Activated CD4-positive, alpha-beta memory T cell treated with anti-CD3 and anti-CD28 coated beads for 36 hours (primary cell): ENCODE measurements around the gene CEP112. TPM values are rescaled to one million over a fixed set of nuclear protein-coding genes. Genes with fewer than 3 reads are reported as not detected.

Experiments used
- CTCF ChIA-PET: fragments of 350-600 bp; sonication (Branson Sonifier 250); formaldehyde crosslinking; loops from one replicate; lab custom pipeline; 2021; ENCODE audit warnings: antibody characterized with exemption, inconsistent platforms; lab: Charles Lee
- POLR2A ChIA-PET: fragments of 350-600 bp; sonication (Branson Sonifier 250); formaldehyde crosslinking; loops from one replicate; lab custom pipeline; 2021; ENCODE audit warnings: antibody characterized with exemption; lab: Charles Lee
- DNase-seq: peaks from one replicate; pipeline ENCODE4 v3.0.0-alpha.2; 2020
- H3K27ac Mint-ChIP-seq: one replicate; pipeline ENCODE4 v1.8.0; 2021; ENCODE audit warnings: mixed read lengths
- H3K27me3 Mint-ChIP-seq: one replicate; pipeline ENCODE4 v1.8.0; 2021; ENCODE audit warnings: mixed read lengths
- H3K36me3 Mint-ChIP-seq: one replicate; pipeline ENCODE4 v1.8.0; 2021; ENCODE audit warnings: mixed read lengths
- H3K4me1 Mint-ChIP-seq: one replicate; pipeline ENCODE4 v1.8.0; 2021; ENCODE audit warnings: low read depth, mixed read lengths
- H3K4me3 Mint-ChIP-seq: one replicate; pipeline ENCODE4 v1.8.0; 2021; ENCODE audit warnings: mild to moderate bottlenecking, mixed read lengths
- H3K9me3 Mint-ChIP-seq: one replicate; pipeline ENCODE4 v1.8.0; 2021; ENCODE audit warnings: mixed read lengths
- intact Hi-C: fragments of 100-400 bp; cut with micrococcal nuclease; formaldehyde crosslinking; loops from one replicate; pipeline ENCODE4 v1.15.1; 2023
- total RNA-seq, 2 experiments: library from RNA; stranded (reverse); gene quantifications; one replicate each; pipeline ENCODE4 v1.2.3, GENCODE V29; 2021

The CEP112 gene
- total RNA-seq, 2 experiments from 2014 or later = 3.3 to 3.7 TPM

DNA sequence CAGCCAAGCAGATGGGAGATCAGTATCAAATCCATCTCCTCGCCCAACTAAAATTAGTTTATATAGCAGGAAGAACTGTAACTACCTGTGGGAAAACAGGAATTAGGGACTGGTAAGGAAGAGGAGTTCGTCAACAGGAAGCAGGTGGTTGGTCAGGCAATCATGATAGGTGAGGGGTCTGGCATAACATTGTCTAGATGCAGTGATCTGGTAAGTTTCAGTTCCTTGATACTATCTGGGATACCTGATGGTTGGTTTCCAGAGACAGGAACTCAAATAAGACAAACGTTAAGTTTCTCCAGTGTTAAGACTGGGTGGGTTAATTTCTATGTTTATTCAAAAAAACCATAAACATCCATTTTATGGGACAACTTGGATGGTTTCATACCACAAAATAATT is 53.8 kb downstream of the CEP112 start:
- no peak overlapping the region for H3K4me3 Mint-ChIP-seq
- peaks cover 7% of the 10 kb centered on the region for H3K36me3 Mint-ChIP-seq
- ChIA-PET POLR2A (no interaction called here), CTCF (no interaction called here)
- peaks cover 3% of the 10 kb centered on the region for H3K4me1 Mint-ChIP-seq
- peaks cover 2% of the 10 kb centered on the region for H3K27me3 Mint-ChIP-seq
- intact Hi-C loops = no loop called here
- peaks cover 15% of the 10 kb centered on the region for H3K9me3 Mint-ChIP-seq
- no peak overlapping the region for H3K27ac Mint-ChIP-seq
- no peak for DNase-seq

DNA sequence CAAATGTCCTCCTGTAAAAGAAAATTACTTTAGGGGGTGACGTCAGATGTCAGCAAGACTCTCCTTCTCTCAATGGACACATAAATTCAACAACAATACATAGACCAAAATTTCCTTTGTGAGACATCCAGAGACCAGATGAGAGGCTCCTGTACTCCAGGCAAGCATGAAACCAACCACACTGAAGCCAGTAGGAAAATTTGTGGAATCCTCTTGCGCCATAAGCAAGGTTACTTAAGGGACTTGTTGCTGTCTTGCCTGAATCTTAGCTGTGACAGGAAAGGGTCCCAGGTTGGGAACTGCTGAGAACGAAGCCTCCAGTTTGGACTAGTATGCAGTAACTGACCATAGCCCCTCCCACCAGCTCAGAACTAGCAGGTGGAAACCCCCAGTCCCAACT is 56.0 kb downstream of the CEP112 start:
- H3K9me3 Mint-ChIP-seq = peaks cover 15% of the 10 kb centered on the region
- peaks cover 3% of the 10 kb centered on the region for H3K4me1 Mint-ChIP-seq
- no peak overlapping the region for H3K27ac Mint-ChIP-seq
- ChIA-PET POLR2A (no interaction called here), CTCF (no interaction called here)
- DNase-seq = no peak
- no peak overlapping the region for H3K4me3 Mint-ChIP-seq
- H3K27me3 Mint-ChIP-seq = no peaks in the 10 kb centered on the region
- intact Hi-C loops = no loop called here
- H3K36me3 Mint-ChIP-seq = peaks cover 7% of the 10 kb centered on the region

DNA sequence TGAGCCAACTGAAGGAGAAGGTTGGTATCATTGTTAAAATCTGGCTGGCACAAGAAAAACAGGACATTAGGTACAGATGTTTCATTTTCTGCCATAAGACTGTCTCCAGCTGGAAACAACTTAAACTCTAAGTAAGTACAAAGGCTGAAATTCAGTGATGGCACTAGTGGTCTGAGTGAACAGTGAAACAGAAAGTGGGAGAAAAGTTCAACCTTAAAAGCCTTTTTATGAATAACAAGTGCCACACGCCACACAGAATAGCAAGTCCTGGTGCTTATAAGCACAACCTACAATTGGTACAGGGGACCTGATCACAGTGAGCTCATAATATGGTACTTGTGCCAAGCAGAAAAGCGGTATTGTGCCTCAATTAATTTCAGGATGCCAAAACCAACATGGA is 56.7 kb downstream of the CEP112 start:
- DNase-seq = no peak
- Mint-ChIP-seq H3K27ac (no peak overlapping the region), H3K4me3 (no peak overlapping the region), H3K27me3 (no peaks in the 10 kb centered on the region), H3K36me3 (peaks cover 7% of the 10 kb centered on the region), H3K4me1 (peaks cover 3% of the 10 kb centered on the region), H3K9me3 (peaks cover 15% of the 10 kb centered on the region)
- POLR2A ChIA-PET = no interaction called here
- intact Hi-C loops = no loop called here
- CTCF ChIA-PET = no interaction called here

DNA sequence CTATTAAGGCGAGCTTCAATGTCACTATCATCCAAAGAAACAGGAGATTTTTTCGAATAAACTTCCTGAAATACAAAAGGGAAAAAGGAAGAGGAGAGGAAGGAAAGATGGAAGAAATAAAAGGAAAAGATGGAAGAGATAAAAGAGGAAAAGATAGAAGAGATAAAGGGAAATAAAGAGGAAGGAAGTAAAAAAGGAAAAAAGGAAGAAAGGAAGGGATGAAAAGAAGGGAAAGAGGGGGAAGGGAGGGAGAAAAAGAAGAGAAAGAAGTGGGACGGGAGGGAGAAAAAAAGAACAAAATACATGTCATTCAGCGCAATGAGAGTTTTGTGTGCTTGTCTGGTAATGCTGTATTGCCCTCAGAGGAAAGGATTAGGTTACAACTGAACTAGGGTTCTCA is 62.2 kb downstream of the CEP112 start:
- H3K36me3 Mint-ChIP-seq = no peaks in the 10 kb centered on the region
- POLR2A ChIA-PET = no interaction called here

DNA sequence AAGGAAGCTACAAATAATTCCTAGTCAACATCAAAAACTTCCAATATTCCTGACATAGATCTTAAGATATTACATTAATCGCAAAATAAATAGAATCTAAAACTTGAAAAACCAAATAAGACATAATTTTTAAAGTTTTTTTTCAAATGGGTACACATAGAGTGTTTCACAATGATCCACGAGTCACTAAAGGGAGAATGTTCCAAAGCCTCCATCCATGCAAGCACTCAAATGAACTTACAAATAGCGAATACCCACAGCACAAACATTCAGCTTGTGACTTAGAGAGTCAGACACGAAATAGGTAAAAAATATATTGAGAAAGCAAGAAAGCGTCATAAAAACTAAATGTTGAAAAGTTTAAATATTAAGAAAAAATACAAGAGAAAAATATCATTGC is 65.7 kb downstream of the CEP112 start:
- H3K27ac Mint-ChIP-seq = no peak overlapping the region
- CTCF ChIA-PET = no interaction called here
- H3K9me3 Mint-ChIP-seq = peaks cover 2% of the 10 kb centered on the region
- intact Hi-C loops = no loop called here
- DNase-seq = no peak
- H3K4me1 Mint-ChIP-seq = no peaks in the 10 kb centered on the region
- peaks cover 4% of the 10 kb centered on the region for H3K27me3 Mint-ChIP-seq
- H3K4me3 Mint-ChIP-seq = no peak overlapping the region
- POLR2A ChIA-PET = no interaction called here
- peaks cover 2% of the 10 kb centered on the region for H3K36me3 Mint-ChIP-seq

More for the DNA sequence above, 62.2 kb downstream of the CEP112 start:
- peaks cover 2% of the 10 kb centered on the region for H3K27me3 Mint-ChIP-seq
- DNase-seq = no peak
- intact Hi-C loops = no loop called here
- H3K4me3 Mint-ChIP-seq = no peak overlapping the region
- CTCF ChIA-PET = interaction anchor here (0.8 kb wide), 1 partner anchor 21 kb away, joined by 3 read pairs; no protein-coding TSS in a partner anchor
- no peaks in the 10 kb centered on the region for H3K4me1 Mint-ChIP-seq
- H3K27ac Mint-ChIP-seq = no peak overlapping the region
- H3K9me3 Mint-ChIP-seq = no peaks in the 10 kb centered on the region

DNA sequence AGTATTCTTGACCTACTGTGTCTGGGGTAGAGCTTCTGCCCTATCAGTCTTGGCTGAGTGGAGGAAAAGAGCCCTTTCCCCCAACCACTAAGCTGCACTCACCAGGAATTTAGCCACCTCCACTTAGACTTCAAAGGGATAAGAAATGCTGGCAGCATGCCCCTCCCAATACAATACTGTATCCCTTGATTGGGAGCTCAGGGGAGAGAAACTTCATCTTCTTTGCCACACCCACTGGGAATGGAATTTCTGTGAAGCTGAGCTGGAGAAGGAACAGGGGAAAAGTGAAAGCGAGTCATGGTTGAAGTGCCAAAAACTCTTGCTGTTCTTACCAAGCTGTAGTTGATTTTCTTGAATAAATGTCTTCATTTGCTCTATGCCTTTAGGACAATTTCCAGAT is 68.8 kb downstream of the CEP112 start:
- POLR2A ChIA-PET = no interaction called here
- H3K27ac Mint-ChIP-seq = no peak overlapping the region
- no peak for DNase-seq
- H3K9me3 Mint-ChIP-seq = peaks cover 2% of the 10 kb centered on the region
- H3K27me3 Mint-ChIP-seq = peaks cover 4% of the 10 kb centered on the region
- CTCF ChIA-PET = no interaction called here
- H3K4me3 Mint-ChIP-seq = no peak overlapping the region
- peaks cover 3% of the 10 kb centered on the region for H3K36me3 Mint-ChIP-seq
- intact Hi-C loops = no loop called here
- H3K4me1 Mint-ChIP-seq = no peaks in the 10 kb centered on the region

DNA sequence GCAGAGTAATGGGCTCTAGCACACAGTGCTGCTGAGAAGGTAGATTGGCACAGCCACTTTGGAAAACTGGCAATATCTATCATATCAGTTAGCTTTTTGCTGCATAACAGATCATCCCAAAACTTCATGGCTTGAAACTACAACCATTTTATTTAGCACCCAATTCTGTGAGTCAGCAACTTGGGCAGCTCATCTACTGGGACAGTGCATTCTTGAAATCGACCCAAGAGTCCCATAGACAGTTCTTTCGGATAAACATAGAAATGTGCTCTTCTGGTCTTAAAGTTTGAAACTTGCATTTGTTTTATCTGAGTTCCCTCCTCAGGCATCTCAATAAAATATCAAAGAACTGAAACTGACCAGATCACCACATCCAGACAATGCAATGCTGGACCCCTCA is 76.7 kb downstream of the CEP112 start:
- intact Hi-C loops = no loop called here
- Mint-ChIP-seq H3K4me1 (no peaks in the 10 kb centered on the region), H3K4me3 (no peak overlapping the region), H3K9me3 (peaks cover 12% of the 10 kb centered on the region), H3K27me3 (no peaks in the 10 kb centered on the region), H3K36me3 (no peaks in the 10 kb centered on the region), H3K27ac (no peak overlapping the region)
- ChIA-PET CTCF (no interaction called here), POLR2A (no interaction called here)
- no peak for DNase-seq

DNA sequence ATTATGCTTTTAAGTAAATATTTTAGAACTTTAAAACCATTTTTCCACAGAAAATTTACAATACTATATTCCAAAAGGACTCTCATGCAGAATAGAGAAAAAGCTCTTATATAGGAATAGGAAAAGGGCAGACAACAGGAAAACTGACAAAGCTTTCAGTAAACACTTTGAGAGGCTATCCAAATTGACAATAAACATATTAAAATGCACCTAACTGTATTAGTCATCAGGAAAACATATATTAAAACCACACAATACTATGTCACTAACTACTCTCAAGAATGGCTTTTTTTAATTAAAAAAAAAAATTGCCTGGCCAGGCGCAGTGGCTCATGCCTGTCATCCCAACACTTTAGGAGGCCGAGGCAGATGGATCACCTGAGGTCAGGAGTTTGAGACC is 77.3 kb downstream of the CEP112 start:
- Mint-ChIP-seq H3K27me3 (no peaks in the 10 kb centered on the region), H3K4me1 (no peaks in the 10 kb centered on the region), H3K9me3 (peaks cover 12% of the 10 kb centered on the region), H3K27ac (no peak overlapping the region), H3K4me3 (no peak overlapping the region), H3K36me3 (no peaks in the 10 kb centered on the region)
- ChIA-PET CTCF (no interaction called here), POLR2A (no interaction called here)
- intact Hi-C loops = no loop called here
- DNase-seq = no peak

DNA sequence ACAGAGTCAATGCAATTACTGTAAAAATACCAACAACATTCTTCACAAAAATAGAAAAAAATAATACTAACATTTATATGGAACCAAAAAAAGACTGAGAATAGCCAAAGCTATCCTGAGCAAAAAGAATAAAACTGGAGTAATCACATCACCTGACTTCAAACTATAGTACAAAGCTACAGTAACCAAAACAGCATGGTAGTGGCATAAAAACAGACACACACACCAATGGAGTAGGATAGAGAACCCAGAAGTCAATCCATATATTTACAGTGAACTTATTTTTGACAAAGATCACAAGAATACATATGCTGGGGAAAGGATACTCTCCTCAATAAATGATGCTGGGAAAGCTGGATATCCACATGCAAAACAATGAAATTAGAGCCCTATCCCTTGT is 84.2 kb downstream of the CEP112 start:
- no peak for DNase-seq

DNA sequence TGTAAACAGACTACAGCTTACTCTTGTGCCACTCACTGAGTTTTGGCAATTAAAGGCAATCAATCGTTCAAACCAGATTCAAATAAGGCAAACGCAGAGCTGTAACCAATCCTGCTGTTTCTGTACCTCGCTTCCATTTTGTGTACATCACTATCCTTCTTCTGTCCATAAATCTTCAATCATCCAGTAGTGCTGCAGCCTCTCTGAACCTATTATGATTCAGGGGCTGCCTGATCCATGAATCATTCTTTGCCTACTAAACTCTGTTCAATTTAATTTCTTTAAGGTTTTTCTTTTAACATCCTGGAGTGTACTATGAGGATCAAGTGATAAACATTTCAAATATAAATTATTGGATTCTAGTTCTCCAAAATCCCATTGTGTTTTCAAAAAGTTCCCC is 93.9 kb downstream of the CEP112 start:
- H3K4me3 Mint-ChIP-seq = no peak overlapping the region
- H3K9me3 Mint-ChIP-seq = peaks cover 6% of the 10 kb centered on the region
- no peaks in the 10 kb centered on the region for H3K4me1 Mint-ChIP-seq
- intact Hi-C loops = no loop called here
- POLR2A ChIA-PET = no interaction called here
- peaks cover 2% of the 10 kb centered on the region for H3K36me3 Mint-ChIP-seq
- DNase-seq = no peak
- H3K27ac Mint-ChIP-seq = no peak overlapping the region
- CTCF ChIA-PET = no interaction called here
- peaks cover 2% of the 10 kb centered on the region for H3K27me3 Mint-ChIP-seq

More for the DNA sequence above, 84.2 kb downstream of the CEP112 start:
- ChIA-PET CTCF (no interaction called here), POLR2A (no interaction called here)
- peaks cover 5% of the 10 kb centered on the region for H3K9me3 Mint-ChIP-seq
- no peak overlapping the region for H3K27ac Mint-ChIP-seq
- no peak overlapping the region for H3K4me3 Mint-ChIP-seq
- no peaks in the 10 kb centered on the region for H3K4me1 Mint-ChIP-seq
- no peaks in the 10 kb centered on the region for H3K36me3 Mint-ChIP-seq
- peaks cover 4% of the 10 kb centered on the region for H3K27me3 Mint-ChIP-seq
- intact Hi-C loops = no loop called here

DNA sequence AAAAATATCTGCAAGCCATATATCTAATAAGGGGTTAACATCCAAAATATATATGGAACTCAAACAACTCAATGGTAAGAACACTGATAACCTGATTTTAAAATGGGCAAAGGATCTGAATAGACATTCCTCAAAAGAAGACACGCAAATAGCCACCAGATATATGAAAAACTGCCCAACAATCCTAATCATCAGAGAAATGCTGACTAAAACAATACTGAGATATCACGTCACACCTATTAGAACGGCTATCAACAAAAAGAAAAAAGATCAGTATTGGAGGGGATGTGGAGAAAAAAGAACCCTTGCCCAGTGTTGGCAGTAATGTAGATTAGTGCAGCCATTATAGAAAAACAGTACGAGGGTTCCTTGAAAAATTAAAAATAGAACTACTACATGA is 97.2 kb downstream of the CEP112 start:
- Mint-ChIP-seq H3K36me3 (no peaks in the 10 kb centered on the region), H3K4me1 (no peaks in the 10 kb centered on the region), H3K27ac (no peak overlapping the region), H3K9me3 (peaks cover 3% of the 10 kb centered on the region), H3K27me3 (peaks cover 2% of the 10 kb centered on the region), H3K4me3 (no peak overlapping the region)
- ChIA-PET CTCF (interaction anchor here (0.6 kb wide), 1 partner anchor 749 kb away, joined by 3 read pairs; no protein-coding TSS in a partner anchor), POLR2A (no interaction called here)
- no peak for DNase-seq
- intact Hi-C loops = no loop called here

DNA sequence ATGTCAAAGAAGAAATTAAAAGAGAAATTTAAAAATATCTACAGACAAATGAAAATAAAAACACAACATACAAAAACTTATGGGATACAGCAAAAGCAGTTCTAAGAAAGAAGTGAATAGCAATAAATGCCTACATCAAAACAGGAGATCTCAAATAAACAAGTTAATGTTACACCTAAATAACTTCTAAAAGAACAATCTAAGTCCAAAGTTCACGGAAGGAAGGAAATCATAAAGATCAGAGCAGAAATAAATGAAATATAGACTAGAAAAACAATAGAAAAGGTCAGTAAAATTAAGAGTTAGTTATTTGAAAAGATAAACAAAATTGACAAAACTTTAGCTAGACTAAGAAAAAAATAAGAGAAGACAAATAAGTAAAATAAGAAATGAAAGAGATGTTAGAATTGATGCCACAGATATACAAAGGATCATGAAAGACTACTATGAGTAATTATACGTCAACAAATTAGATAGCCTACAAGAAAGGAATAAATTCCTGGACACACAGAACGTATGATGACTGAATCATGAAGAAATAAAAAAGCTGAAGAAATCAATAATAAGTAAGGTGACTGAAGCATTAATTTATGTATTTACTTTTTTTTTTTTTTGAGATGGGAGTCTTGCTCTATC is 100.4 kb downstream of the CEP112 start:
- Mint-ChIP-seq H3K27me3 (no peaks in the 10 kb centered on the region), H3K4me3 (no peak overlapping the region), H3K36me3 (no peaks in the 10 kb centered on the region), H3K9me3 (peaks cover 11% of the 10 kb centered on the region), H3K27ac (no peak overlapping the region), H3K4me1 (no peaks in the 10 kb centered on the region)
- POLR2A ChIA-PET = no interaction called here
- no peak for DNase-seq
- CTCF ChIA-PET = no interaction called here
- intact Hi-C loops = no loop called here

DNA sequence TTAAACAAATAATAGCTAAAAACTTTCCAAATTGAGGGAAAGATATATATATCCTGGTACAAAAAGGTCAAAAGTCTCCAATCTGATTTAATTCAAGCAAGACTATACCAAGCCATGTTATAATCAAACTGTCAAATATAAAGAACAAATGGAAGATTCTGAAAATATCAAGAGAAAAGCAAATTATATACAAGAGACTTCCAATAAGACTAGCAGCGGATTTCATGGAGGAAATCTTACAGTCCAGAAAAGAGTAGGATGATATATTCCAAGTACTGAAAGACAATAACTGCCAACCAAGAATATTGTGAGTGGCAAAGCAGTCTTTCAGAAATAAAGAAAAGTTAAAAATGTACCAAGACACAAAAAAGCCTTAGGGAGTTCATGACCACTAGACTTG is 102.2 kb downstream of the CEP112 start:
- POLR2A ChIA-PET = no interaction called here
- H3K9me3 Mint-ChIP-seq = peaks cover 11% of the 10 kb centered on the region
- H3K4me3 Mint-ChIP-seq = no peak overlapping the region
- no peaks in the 10 kb centered on the region for H3K27me3 Mint-ChIP-seq
- no peak overlapping the region for H3K27ac Mint-ChIP-seq
- CTCF ChIA-PET = no interaction called here
- DNase-seq = no peak
- H3K4me1 Mint-ChIP-seq = no peaks in the 10 kb centered on the region
- intact Hi-C loops = no loop called here
- no peaks in the 10 kb centered on the region for H3K36me3 Mint-ChIP-seq
